ENCODE measurements around the gene CMTM7. TPM values are rescaled to one million over a fixed set of nuclear protein-coding genes. Genes with fewer than 3 reads are reported as not detected.

The CMTM7 gene
- total RNA-seq, 1 donor from 2014 or later = 11.8 TPM

DNA sequence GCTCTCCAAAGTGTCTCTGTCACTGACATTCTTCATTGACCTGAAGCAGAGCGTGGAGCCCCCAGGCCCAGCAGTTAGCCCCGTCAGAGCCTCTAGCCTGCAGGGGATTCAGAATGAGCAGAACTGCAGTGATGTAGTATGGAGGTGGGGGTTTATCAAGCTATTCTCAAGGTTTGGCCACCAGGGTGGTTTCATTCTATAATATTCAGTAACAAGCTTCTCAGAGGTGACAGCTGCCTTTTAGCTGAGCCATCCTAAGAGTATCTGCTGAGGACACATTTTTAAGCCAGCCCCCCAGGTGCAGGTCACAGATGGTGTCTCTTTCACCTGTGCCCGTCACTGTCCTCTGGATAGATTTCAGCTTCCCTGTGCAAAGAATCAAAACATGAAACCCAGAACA lies 31.9 kb downstream of the CMTM7 start:
- Mint-ChIP-seq H3K27me3 (ENCODE audit: insufficient read depth, low read depth) (peaks cover 3% of the 10 kb centered on the region), H3K4me1 (peaks cover 30% of the 10 kb centered on the region), H3K4me3 (no peak overlapping the region), H3K9me3 (peaks cover 8% of the 10 kb centered on the region), H3K36me3 (peaks cover 3% of the 10 kb centered on the region), H3K27ac (no peak overlapping the region)
- Histone ChIP-seq H3K79me2 (ENCODE audit: low read depth) (no peaks in the 10 kb centered on the region), H3F3A (ENCODE audit: low read depth) (peaks cover 17% of the 10 kb centered on the region), H3K4me3 (no peak overlapping the region), H3K4me1 (peaks cover 18% of the 10 kb centered on the region), H3K27ac (no peak overlapping the region), H3K36me3 (no peaks in the 10 kb centered on the region), H3K27me3 (no peaks in the 10 kb centered on the region), H3K4me2 (no peak overlapping the region), H3K9me3 (ENCODE audit: low read depth) (no peaks in the 10 kb centered on the region), H2AFZ (replicated peaks) (no peak overlapping the region), H3K9ac (no peak overlapping the region), H4K20me1 (ENCODE audit: low read depth) (no peaks in the 10 kb centered on the region)
- TF ChIP-seq EZH2phosphoT487 (IDR thresholded peaks at IDR 0.05) (no peak), EZH2 (IDR thresholded peaks at IDR 0.05) (no peak)
- TF ChIP-seq, protein P1, sequence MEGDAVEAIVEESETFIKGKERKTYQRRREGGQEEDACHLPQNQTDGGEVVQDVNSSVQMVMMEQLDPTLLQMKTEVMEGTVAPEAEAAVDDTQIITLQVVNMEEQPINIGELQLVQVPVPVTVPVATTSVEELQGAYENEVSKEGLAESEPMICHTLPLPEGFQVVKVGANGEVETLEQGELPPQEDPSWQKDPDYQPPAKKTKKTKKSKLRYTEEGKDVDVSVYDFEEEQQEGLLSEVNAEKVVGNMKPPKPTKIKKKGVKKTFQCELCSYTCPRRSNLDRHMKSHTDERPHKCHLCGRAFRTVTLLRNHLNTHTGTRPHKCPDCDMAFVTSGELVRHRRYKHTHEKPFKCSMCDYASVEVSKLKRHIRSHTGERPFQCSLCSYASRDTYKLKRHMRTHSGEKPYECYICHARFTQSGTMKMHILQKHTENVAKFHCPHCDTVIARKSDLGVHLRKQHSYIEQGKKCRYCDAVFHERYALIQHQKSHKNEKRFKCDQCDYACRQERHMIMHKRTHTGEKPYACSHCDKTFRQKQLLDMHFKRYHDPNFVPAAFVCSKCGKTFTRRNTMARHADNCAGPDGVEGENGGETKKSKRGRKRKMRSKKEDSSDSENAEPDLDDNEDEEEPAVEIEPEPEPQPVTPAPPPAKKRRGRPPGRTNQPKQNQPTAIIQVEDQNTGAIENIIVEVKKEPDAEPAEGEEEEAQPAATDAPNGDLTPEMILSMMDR (IDR thresholded peaks at IDR 0.05) = no peak
- DNase-seq (ENCODE audit: low spot score) = no peak

DNA sequence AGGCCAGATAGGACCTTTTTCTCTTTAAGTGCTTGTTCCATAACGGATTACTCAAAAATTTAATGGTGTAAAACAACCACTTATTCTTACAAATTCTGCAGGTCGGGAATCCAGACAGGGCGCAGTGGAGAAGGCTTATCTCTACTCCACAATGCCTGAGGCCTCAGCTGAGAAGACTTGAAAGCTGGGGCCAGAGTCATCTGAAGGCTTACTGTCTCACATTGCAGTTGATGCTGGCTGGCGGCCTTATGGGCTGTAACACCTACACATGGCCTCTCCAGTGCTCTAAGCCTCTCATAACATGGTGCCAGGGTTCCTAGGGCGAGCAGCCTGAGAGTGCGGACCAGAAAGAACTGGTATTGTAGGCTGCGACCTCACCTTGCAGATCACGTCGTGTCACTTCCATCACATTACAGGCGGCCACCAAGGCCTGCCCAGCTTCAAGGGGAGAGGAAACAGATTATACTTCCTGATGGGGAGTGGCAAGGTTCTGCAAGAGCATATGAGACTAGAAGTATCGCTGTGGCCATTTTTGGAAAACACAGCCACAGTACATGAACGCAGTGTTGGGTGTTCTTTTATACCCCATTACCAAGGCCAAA lies 32.4 kb downstream of the CMTM7 start:
- Histone ChIP-seq H3K9me3 (ENCODE audit: low read depth) (no peaks in the 10 kb centered on the region), H4K20me1 (ENCODE audit: low read depth) (no peaks in the 10 kb centered on the region), H3K27ac (no peak overlapping the region), H3K4me1 (peaks cover 18% of the 10 kb centered on the region), H3K79me2 (ENCODE audit: low read depth) (no peaks in the 10 kb centered on the region), H3K4me3 (no peak overlapping the region), H3K36me3 (no peaks in the 10 kb centered on the region), H3K9ac (no peak overlapping the region), H2AFZ (replicated peaks) (no peak overlapping the region), H3K27me3 (no peaks in the 10 kb centered on the region), H3F3A (ENCODE audit: low read depth) (peaks cover 16% of the 10 kb centered on the region), H3K4me2 (no peak overlapping the region)
- Mint-ChIP-seq H3K27ac (peak overlapping the region; percentile 72), H3K4me3 (no peak overlapping the region), H3K4me1 (peaks cover 30% of the 10 kb centered on the region), H3K9me3 (peaks cover 5% of the 10 kb centered on the region), H3K27me3 (ENCODE audit: insufficient read depth, low read depth) (peaks cover 3% of the 10 kb centered on the region), H3K36me3 (peaks cover 3% of the 10 kb centered on the region)
- TF ChIP-seq, protein P1 (IDR thresholded peaks at IDR 0.05) = no peak
- TF ChIP-seq EZH2phosphoT487 (IDR thresholded peaks at IDR 0.05) = no peak
- TF ChIP-seq EZH2 (IDR thresholded peaks at IDR 0.05) = no peak
- no peak for DNase-seq (ENCODE audit: low spot score)

DNA sequence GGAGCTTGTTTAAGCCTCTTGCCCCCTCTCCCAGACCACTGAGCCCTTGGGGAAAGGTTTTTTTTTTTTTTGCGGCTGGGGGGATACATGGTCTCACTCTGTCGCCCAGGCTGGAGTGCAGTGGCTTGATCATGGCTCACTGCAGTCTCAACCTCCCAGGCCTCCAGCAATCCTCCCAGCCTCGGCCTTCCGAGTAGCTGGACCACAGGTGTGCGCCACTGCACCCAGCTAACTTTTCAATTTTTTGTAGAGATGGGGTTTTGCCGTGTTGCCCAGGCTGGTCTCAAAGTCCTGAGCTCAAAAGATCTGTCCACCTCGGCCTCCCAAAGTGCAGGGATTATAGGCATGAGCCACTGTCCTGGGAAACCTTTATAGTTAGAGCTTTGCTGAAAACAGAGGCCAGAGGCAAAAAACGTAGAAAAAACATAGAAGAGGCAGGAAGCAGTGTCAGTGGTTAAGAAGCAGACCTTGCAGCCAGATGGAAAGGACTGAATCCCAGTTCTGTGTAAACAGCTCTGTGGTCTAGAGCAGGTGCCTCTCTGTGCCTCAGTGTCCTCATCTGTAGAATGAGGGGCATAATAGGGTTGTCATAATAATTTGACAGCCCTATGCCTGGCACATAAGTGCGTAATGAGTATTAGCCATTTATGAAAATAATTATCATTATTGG lies 33.1 kb downstream of the CMTM7 start:
- H3K4me1 Mint-ChIP-seq = peaks cover 29% of the 10 kb centered on the region
- H3K9me3 Mint-ChIP-seq = no peaks in the 10 kb centered on the region
- no peak for DNase-seq (ENCODE audit: low spot score)
- TF ChIP-seq EZH2phosphoT487 (IDR thresholded peaks at IDR 0.05) (no peak), EZH2 (IDR thresholded peaks at IDR 0.05) (no peak)
- TF ChIP-seq, protein P1 (IDR thresholded peaks at IDR 0.05) = no peak
- Histone ChIP-seq H3F3A (ENCODE audit: low read depth) (peaks cover 10% of the 10 kb centered on the region), H3K27me3 (no peaks in the 10 kb centered on the region), H3K4me1 (peaks cover 17% of the 10 kb centered on the region), H3K79me2 (ENCODE audit: low read depth) (no peaks in the 10 kb centered on the region), H2AFZ (replicated peaks) (no peak overlapping the region), H3K9me3 (ENCODE audit: low read depth) (no peaks in the 10 kb centered on the region), H4K20me1 (ENCODE audit: low read depth) (no peaks in the 10 kb centered on the region), H3K4me2 (no peak overlapping the region), H3K27ac (no peak overlapping the region), H3K9ac (no peak overlapping the region), H3K4me3 (no peak overlapping the region), H3K36me3 (no peaks in the 10 kb centered on the region)
- H3K27ac Mint-ChIP-seq = no peak overlapping the region
- H3K4me3 Mint-ChIP-seq = no peak overlapping the region
- peaks cover 3% of the 10 kb centered on the region for H3K36me3 Mint-ChIP-seq
- peaks cover 3% of the 10 kb centered on the region for H3K27me3 Mint-ChIP-seq (ENCODE audit: insufficient read depth, low read depth)

All from neural progenitor cell (in vitro differentiated cells).